HG02885 (cell line): Measurements from ENCODE around the gene NUDT16.

Source experiments
- ATAC-seq: cut with Tn5 transposase; IDR thresholded peaks from one replicate; pipeline ENCODE4 v1.9.1; 2021; ENCODE audit warnings: mild to moderate bottlenecking; ENCODE audit not compliant: unreplicated experiment, poor library complexity

The NUDT16 gene

DNA sequence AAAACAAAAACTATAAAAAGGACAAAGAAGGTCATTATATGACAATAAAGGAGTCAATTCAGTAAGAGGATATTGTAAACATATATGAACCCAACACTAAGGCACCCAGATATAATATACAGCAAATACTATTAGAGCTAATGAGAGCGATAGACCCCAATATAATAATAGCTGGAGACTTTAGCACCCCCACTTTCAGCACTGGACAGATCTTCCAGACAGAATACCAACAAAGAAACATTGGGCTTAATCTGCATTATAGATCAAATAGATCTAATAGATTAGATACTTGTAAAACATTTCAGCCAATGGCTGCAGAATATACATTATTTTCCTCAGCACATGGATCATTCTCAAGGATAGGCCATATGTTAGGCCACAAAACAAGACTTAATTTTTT is 53.4 kb downstream of the NUDT16 start:
- no peak for ATAC-seq
